Stimulated activated CD8-positive, alpha-beta memory T cell treated with anti-CD3 and anti-CD28 coated beads, Interleukin-12 subunit alpha, Interleukin-12 subunit beta, amount 100 ng/mL, for 1 hour (primary cell): ENCODE measurements around the gene CNTRL.
A peak's percentile ranks its signal among the peaks of the same experiment; 100 is the strongest.
"Not testable (repeated sequence)": the region's sequence is repeated elsewhere in the genome, so short reads cannot be mapped to it uniquely, and the experiment has no call there.

Source experiments
- DNase-seq: peaks from one replicate; pipeline ENCODE4 v3.0.0-alpha.2; 2020; ENCODE audit warnings: low read depth

The CNTRL gene

GRCh38 chr9:121071370-121071755 lies 3.4 kb upstream of the CNTRL start:
- DNase-seq, result no peak

GRCh38 chr9:121071756-121072421 lies 2.9 kb upstream of the CNTRL start:
- no peak for DNase-seq

GRCh38 chr9:121073038-121073437 lies 1.7 kb upstream of the CNTRL start:
- no peak for DNase-seq

- no peak for DNase-seq
Observed at GRCh38 chr9:121075251-121076036, 689 bp downstream of the CNTRL start.

GRCh38 chr9:121082075-121082474 lies 7.3 kb downstream of the CNTRL start:
- no peak for DNase-seq

GRCh38 chr9:121085661-121086060 lies 10.9 kb downstream of the CNTRL start:
- DNase-seq, result no peak

GRCh38 chr9:121088576-121088975 lies 13.8 kb downstream of the CNTRL start:
- DNase-seq, result no peak

GRCh38 chr9:121090743-121091142 lies 16.0 kb downstream of the CNTRL start:
- DNase-seq, result not testable (repeated sequence)

GRCh38 chr9:121095057-121095456 lies 20.3 kb downstream of the CNTRL start:
- DNase-seq, result no peak

- no peak for DNase-seq
Observed at GRCh38 chr9:121098567-121099198, 23.9 kb downstream of the CNTRL start.

- not testable (repeated sequence) for DNase-seq
Observed at GRCh38 chr9:121104054-121104453, 29.3 kb downstream of the CNTRL start.

GRCh38 chr9:121105531-121105930 lies 30.8 kb downstream of the CNTRL start:
- no peak for DNase-seq

GRCh38 chr9:121107029-121107428 lies 32.3 kb downstream of the CNTRL start:
- no peak for DNase-seq

- no peak for DNase-seq
Observed at GRCh38 chr9:121107881-121108280, 33.1 kb downstream of the CNTRL start.

- no peak for DNase-seq
Observed at GRCh38 chr9:121115466-121115865, 40.7 kb downstream of the CNTRL start.

- no peak for DNase-seq
Observed at GRCh38 chr9:121118266-121118665, 43.5 kb downstream of the CNTRL start.

GRCh38 chr9:121120386-121120785 lies 45.6 kb downstream of the CNTRL start:
- DNase-seq, result no peak

GRCh38 chr9:121121582-121122087 lies 46.9 kb downstream of the CNTRL start:
- DNase-seq, result peak; percentile 94

GRCh38 chr9:121122246-121123032 lies 47.7 kb downstream of the CNTRL start:
- DNase-seq, result no peak

GRCh38 chr9:121123816-121124535 lies 49.2 kb downstream of the CNTRL start:
- DNase-seq, result no peak

GRCh38 chr9:121125590-121125989 lies 50.8 kb downstream of the CNTRL start:
- no peak for DNase-seq
